ENCODE measurements around the gene PTGER4. TPM values are rescaled to one million over a fixed set of nuclear protein-coding genes. Genes with fewer than 3 reads are reported as not detected.

Gene PTGER4
- total and polyA plus RNA-seq, 2 donors from 2014 or later, result 8.5 to 17.2 TPM

DNA sequence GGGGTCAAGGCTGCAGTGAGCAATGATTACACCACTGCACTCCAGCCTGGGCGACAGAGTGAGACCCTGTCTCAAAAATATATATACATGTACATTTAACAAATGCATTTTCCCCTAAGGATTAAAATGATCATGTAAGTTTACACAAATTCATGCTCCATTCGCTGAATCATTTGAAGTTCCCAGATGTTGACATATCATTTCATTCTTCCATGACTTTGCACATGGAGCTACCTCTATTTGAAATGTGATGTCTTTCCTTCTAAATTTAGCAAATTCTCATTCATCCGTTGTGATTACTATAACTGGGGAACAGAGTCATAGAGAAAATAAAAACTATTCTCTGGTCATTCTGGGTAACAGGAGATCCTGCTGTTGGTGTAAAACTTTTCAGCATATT is 10.6 kb downstream of the PTGER4 start:
- no peaks in the 10 kb centered on the region for H3K27me3 ChIP-seq (ENCODE audit: control insufficient read depth, insufficient read depth, low read length)
- H3K27ac ChIP-seq (ENCODE audit: low read depth in 2 of 2, low read length in 2 of 2), result no peak overlapping the region
- H3K4me3 ChIP-seq (ENCODE audit: low read length in 3 of 3), result no peak overlapping the region
- intact Hi-C loops (cut with DNase I), result loop anchor here (10.0 kb wide), 1 partner anchor 1105 kb away; no protein-coding TSS in a partner anchor
- no peak for DNase-seq
- H3K36me3 ChIP-seq (ENCODE audit: control insufficient read depth in 2 of 3, insufficient read depth in 3 of 3, low read length in 3 of 3), result peaks cover 0 to 6% (median 0%) of the 10 kb centered on the region in 3 donors
- no peaks in the 10 kb centered on the region for H3K9me3 ChIP-seq (ENCODE audit: control insufficient read depth in 2 of 3, insufficient read depth in 1 of 3, low read length in 3 of 3)
- no peak for TF ChIP-seq CTCF (IDR thresholded peaks at IDR 0.05; ENCODE audit: borderline replicate concordance, extremely low read depth, insufficient read depth)
- no peak for FAIRE-seq
- peaks cover 0 to 3% (median 0%) of the 10 kb centered on the region in 3 donors for H3K4me1 ChIP-seq (ENCODE audit: control insufficient read depth in 2 of 3, insufficient read depth in 2 of 3, low read depth in 1 of 3, low read length in 3 of 3)
- no peak overlapping the region for H3K9ac ChIP-seq (ENCODE audit: low read length in 3 of 3)

GRCh38 chr5:40691894-40692293 is 12.2 kb downstream of the PTGER4 start:
- peaks cover 0 to 6% (median 0%) of the 10 kb centered on the region in 3 donors for H3K36me3 ChIP-seq (ENCODE audit: control insufficient read depth in 2 of 3, insufficient read depth in 3 of 3, low read length in 3 of 3)
- no peak for TF ChIP-seq CTCF (IDR thresholded peaks at IDR 0.05; ENCODE audit: borderline replicate concordance, extremely low read depth, insufficient read depth)
- FAIRE-seq (no peak), DNase-seq (no peak)
- no peak overlapping the region for H3K4me3 ChIP-seq (ENCODE audit: low read length in 3 of 3)
- peaks cover 0 to 3% (median 0%) of the 10 kb centered on the region in 3 donors for H3K4me1 ChIP-seq (ENCODE audit: control insufficient read depth in 2 of 3, insufficient read depth in 2 of 3, low read depth in 1 of 3, low read length in 3 of 3)
- H3K9ac ChIP-seq (ENCODE audit: low read length in 3 of 3), result no peak overlapping the region
- no peak overlapping the region for H3K27ac ChIP-seq (ENCODE audit: low read depth in 2 of 2, low read length in 2 of 2)
- no peaks in the 10 kb centered on the region for H3K9me3 ChIP-seq (ENCODE audit: control insufficient read depth in 2 of 3, insufficient read depth in 1 of 3, low read length in 3 of 3)
- intact Hi-C loops (cut with DNase I), result loop anchor here (10.0 kb wide), 1 partner anchor 1107 kb away; no protein-coding TSS in a partner anchor
- no peaks in the 10 kb centered on the region for H3K27me3 ChIP-seq (ENCODE audit: control insufficient read depth, insufficient read depth, low read length)

DNA sequence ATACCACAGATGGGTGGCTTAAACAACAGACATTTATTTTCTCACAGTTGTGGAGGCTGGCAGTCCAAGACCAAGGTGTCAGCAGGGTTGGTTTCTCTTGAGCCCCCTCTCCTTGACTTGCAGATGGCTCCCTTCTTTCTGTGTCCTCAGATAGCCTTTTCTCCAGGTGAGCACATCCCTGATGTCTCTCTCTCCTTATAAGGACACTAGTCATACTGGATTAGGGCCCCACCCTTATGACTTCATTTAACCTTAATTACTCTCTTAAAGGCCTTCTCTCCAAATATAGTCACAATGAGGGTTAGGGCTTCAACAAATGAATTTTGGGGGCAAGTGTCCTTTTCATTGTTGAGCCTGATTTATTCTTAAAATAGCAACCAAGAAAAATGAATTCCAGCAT is 14.7 kb downstream of the PTGER4 start:
- DNase-seq (no peak), FAIRE-seq (no peak)
- Histone ChIP-seq H3K27ac (ENCODE audit: low read depth in 2 of 2, low read length in 2 of 2) (no peak overlapping the region), H3K4me1 (ENCODE audit: control insufficient read depth in 2 of 3, insufficient read depth in 2 of 3, low read depth in 1 of 3, low read length in 3 of 3) (no peaks in the 10 kb centered on the region), H3K9me3 (ENCODE audit: control insufficient read depth in 2 of 3, insufficient read depth in 1 of 3, low read length in 3 of 3) (no peaks in the 10 kb centered on the region), H3K27me3 (ENCODE audit: control insufficient read depth, insufficient read depth, low read length) (no peaks in the 10 kb centered on the region), H3K4me3 (ENCODE audit: low read length in 3 of 3) (no peak overlapping the region), H3K9ac (ENCODE audit: low read length in 3 of 3) (no peak overlapping the region), H3K36me3 (ENCODE audit: control insufficient read depth in 2 of 3, insufficient read depth in 3 of 3, low read length in 3 of 3) (peaks cover 0 to 6% (median 0%) of the 10 kb centered on the region in 3 donors)
- TF ChIP-seq CTCF (IDR thresholded peaks at IDR 0.05; ENCODE audit: borderline replicate concordance, extremely low read depth, insufficient read depth), result no peak
- intact Hi-C loops (cut with DNase I), result loop anchor here (10.0 kb wide), 1 partner anchor 1110 kb away; no protein-coding TSS in a partner anchor
